Measurements from ENCODE around the gene VPS37D. TPM values are rescaled to one million over a fixed set of nuclear protein-coding genes. Genes with fewer than 3 reads are reported as not detected.
A peak's percentile ranks its signal among the peaks of the same experiment; 100 is the strongest.

The VPS37D gene
- total and polyA plus RNA-seq, 2 experiments from 2014 or later = 2.2 to 7.0 TPM

- H3F3A ChIP-seq (replicated peaks; ENCODE audit: low read depth) = 0 out of 2 replicates have a peak, but pooled peaks cover 3% of the 10 kb centered on the region
- peaks cover 19% of the 10 kb centered on the region; the same call in 1 of the 2 replicates for H3K4me1 ChIP-seq (ENCODE audit: insufficient read depth)
- TF ChIP-seq EZH2phosphoT487 (IDR thresholded peaks at IDR 0.05; ENCODE audit: unreplicated experiment) = no peak
- TF ChIP-seq ZNF462 (CRISPR knock-in tag; IDR thresholded peaks at IDR 0.05) = no peak
- TF ChIP-seq NANOG (IDR thresholded peaks at IDR 0.05; ENCODE audit: borderline replicate concordance) = no peak
- no peak for TF ChIP-seq ZNF114 (CRISPR knock-in tag; IDR thresholded peaks at IDR 0.05)
- no peak for TF ChIP-seq ETS1 (IDR thresholded peaks at IDR 0.05)
- no peak for TF ChIP-seq JUNB (IDR thresholded peaks at IDR 0.05; ENCODE audit: unreplicated experiment)
- TF ChIP-seq CTCF (conservative IDR thresholded peaks at IDR 0.05; ENCODE audit: low read depth in 2 of 2) = no peak
- peak overlapping the region; percentile 66 for H3K4me3 ChIP-seq
- H3K27me3 ChIP-seq (ENCODE audit: insufficient read depth) = peaks cover 11% of the 10 kb centered on the region
- H3K4me2 ChIP-seq = peak overlapping the region; percentile 88
- H3K79me2 ChIP-seq (replicated peaks; ENCODE audit: insufficient read depth) = no peaks in the 10 kb centered on the region
- DNase-seq (ENCODE audit: low spot score) (no peak), ATAC-seq (peak; percentile 3; the same call in 2 of the 3 replicates)
- H3K4me1 Mint-ChIP-seq = peaks cover 23% of the 10 kb centered on the region; the same call in 2 of the 3 replicates
- H3K36me3 ChIP-seq (ENCODE audit: insufficient read depth) = no peaks in the 10 kb centered on the region
- no peaks in the 10 kb centered on the region; the same call in 1 of the 2 replicates for H4K20me1 ChIP-seq (replicated peaks; ENCODE audit: insufficient read depth)
- H3K9me2 ChIP-seq (ENCODE audit: insufficient read depth) = no peaks in the 10 kb centered on the region
- peaks cover 26% of the 10 kb centered on the region for H3K27me3 Mint-ChIP-seq (ENCODE audit: insufficient read depth, low read depth, poor library complexity)
- no peak overlapping the region for H3K27ac Mint-ChIP-seq
- H3K27ac ChIP-seq (ENCODE audit: low read depth) = no peak overlapping the region
- H3K36me3 Mint-ChIP-seq (ENCODE audit: low read depth) = peaks cover 4% of the 10 kb centered on the region; the same call in 2 of the 3 replicates
- H3K4me3 Mint-ChIP-seq = peak overlapping the region; percentile 77
- peak overlapping the region; percentile 78 for H2AFZ ChIP-seq
- peaks cover 2% of the 10 kb centered on the region; the same call in 2 of the 3 replicates for H3K9me3 Mint-ChIP-seq
Observed at GRCh38 chr7:73668103-73668885, 663 bp downstream of the VPS37D start.

Measured in GM23338 (cell line).